ENCODE data around the gene ZNF326. TPM values are rescaled to one million over a fixed set of nuclear protein-coding genes. Genes with fewer than 3 reads are reported as not detected.

ZNF326 gene
- total and polyA plus RNA-seq, 2 of the 4 experiments (the other 2 are of a cell fraction) = 4.5 to 17.0 TPM

GRCh38 chr1:90074566-90074965 lies 79.7 kb downstream of the ZNF326 start:
- no CpG with 5 or more reads among the region's 4 CpGs for WGBS, 2 experiments (ENCODE audit: extremely low coverage in 2 of 2, insufficient read length in 1 of 2)

More at GRCh38 chr1:90074566-90074965, 79.7 kb downstream of the ZNF326 start:
- H3K23ac ChIP-seq (ENCODE audit: low read depth, low read length) = no peak overlapping the region
- no peak overlapping the region for H2AK5ac ChIP-seq (ENCODE audit: low read depth, low read length)
- dilution Hi-C loops (cut with HindIII; ENCODE audit: low sequenced_read_pairs, unreplicated experiment) = no loop called here
- TF ChIP-seq CHD1 (IDR thresholded peaks at IDR 0.05; ENCODE audit: low read depth, low read length) (no peak), MAZ (IDR thresholded peaks at IDR 0.05; ENCODE audit: borderline replicate concordance, low read depth, low read length) (no peak), BHLHE40 (IDR thresholded peaks at IDR 0.05; ENCODE audit: low read depth, low read length) (no peak), RAD21 (IDR thresholded peaks at IDR 0.05; ENCODE audit: low read length) (no peak), POLR2A (IDR thresholded peaks at IDR 0.05; ENCODE audit: low read depth, low read length) (no peak), ELK1 (IDR thresholded peaks at IDR 0.05; ENCODE audit: borderline replicate concordance, low read depth, low read length) (no peak), RCOR1 (IDR thresholded peaks at IDR 0.05; ENCODE audit: insufficient replicate concordance, low read length) (no peak), FOS (IDR thresholded peaks at IDR 0.05; ENCODE audit: low read depth, low read length) (no peak), MXI1 (IDR thresholded peaks at IDR 0.05; ENCODE audit: borderline replicate concordance, low read depth, low read length) (no peak), USF2 (IDR thresholded peaks at IDR 0.05; ENCODE audit: low read depth, low read length) (no peak), SMC3 (IDR thresholded peaks at IDR 0.05; ENCODE audit: low read depth, low read length) (no peak), NFE2L2 (IDR thresholded peaks at IDR 0.05; ENCODE audit: low read depth, low read length) (no peak), CEBPB (IDR thresholded peaks at IDR 0.05; ENCODE audit: low read depth, low read length) (no peak), CTCF (conservative IDR thresholded peaks at IDR 0.05; ENCODE audit: low read depth, low read length) (no peak), MAFK (IDR thresholded peaks at IDR 0.05; ENCODE audit: low read depth, low read length) (no peak), RFX5 (IDR thresholded peaks at IDR 0.05; ENCODE audit: low read depth, low read length) (no peak)
- H3K9ac ChIP-seq (ENCODE audit: low read depth, low read length) = no peak overlapping the region
- H3K56ac ChIP-seq (ENCODE audit: extremely low read depth, insufficient read depth, low read length) = no peak overlapping the region
- no peak overlapping the region for H2BK15ac ChIP-seq (ENCODE audit: low read depth, low read length)
- no peak overlapping the region for H2BK120ac ChIP-seq (ENCODE audit: low read depth, low read length)
- no peaks in the 10 kb centered on the region for H3K79me1 ChIP-seq (ENCODE audit: low read depth in 1 of 2, low read length in 2 of 2)
- no peak overlapping the region for H3K27ac ChIP-seq (ENCODE audit: insufficient read depth, low read length)
- BruUV-seq (replicated peaks) = no TSS peak
- no peak overlapping the region for H3K4ac ChIP-seq (ENCODE audit: low read depth, low read length)
- no peak for DNase-seq
- H4K20me1 ChIP-seq (ENCODE audit: insufficient read depth, low read length) = no peaks in the 10 kb centered on the region
- no peaks in the 10 kb centered on the region; the same call in 1 of the 2 replicates for H3K27me3 ChIP-seq (ENCODE audit: control insufficient read depth, insufficient read depth, low read length)
- no peaks in the 10 kb centered on the region for H3K36me3 ChIP-seq (ENCODE audit: control insufficient read depth, insufficient read depth, low read length)
- no peak overlapping the region for H3K14ac ChIP-seq (replicated peaks; ENCODE audit: low read depth, low read length)
- H4K8ac ChIP-seq (ENCODE audit: low read depth in 2 of 2, low read length in 2 of 2) = no peak overlapping the region
- H2AK9ac ChIP-seq (replicated peaks; ENCODE audit: low read depth, low read length, poor library complexity) = no peak overlapping the region
- H3K4me1 ChIP-seq (ENCODE audit: control insufficient read depth, insufficient read depth, low read length) = no peaks in the 10 kb centered on the region
- CTCF ChIA-PET = no interaction called here
- H2BK20ac ChIP-seq (ENCODE audit: low read depth, low read length) = no peak overlapping the region
- no peak overlapping the region for H4K91ac ChIP-seq (ENCODE audit: insufficient read depth, low read depth, low read length)
- H2BK5ac ChIP-seq (ENCODE audit: low read depth, low read length, poor library complexity, severe bottlenecking) = no peak overlapping the region
- no peak overlapping the region for H4K5ac ChIP-seq (ENCODE audit: low read depth, low read length)
- H3K4me2 ChIP-seq (ENCODE audit: low read depth, low read length) = no peak overlapping the region
- in situ Hi-C loops (cut with MboI; ENCODE audit: low sequenced_read_pairs) = no loop called here
- POLR2A ChIA-PET (ENCODE audit: unreplicated experiment) = no interaction called here
- H3K9me3 ChIP-seq (ENCODE audit: control insufficient read depth, insufficient read depth, low read length) = no peaks in the 10 kb centered on the region
- H3K18ac ChIP-seq (ENCODE audit: low read depth, low read length) = no peak overlapping the region
- no peak overlapping the region for H2AFZ ChIP-seq (replicated peaks; ENCODE audit: low read length, poor library complexity)
- intact Hi-C loops (cut with micrococcal nuclease) = loop anchor here (5.0 kb wide), 1 partner anchor 682 kb away; no protein-coding TSS in a partner anchor
- no peak for ATAC-seq (ENCODE audit: low read depth)
- H3K4me3 ChIP-seq (ENCODE audit: insufficient read depth, low read depth, low read length) = no peak overlapping the region
- no peaks in the 10 kb centered on the region for H3K9me1 ChIP-seq (ENCODE audit: insufficient read depth, low read length)
